ENCODE results near the gene AK6. TPM values are rescaled to one million over a fixed set of nuclear protein-coding genes. Genes with fewer than 3 reads are reported as not detected.

The AK6 gene
- total RNA-seq, 1 experiment from 2014 or later, result 40.8 TPM

DNA sequence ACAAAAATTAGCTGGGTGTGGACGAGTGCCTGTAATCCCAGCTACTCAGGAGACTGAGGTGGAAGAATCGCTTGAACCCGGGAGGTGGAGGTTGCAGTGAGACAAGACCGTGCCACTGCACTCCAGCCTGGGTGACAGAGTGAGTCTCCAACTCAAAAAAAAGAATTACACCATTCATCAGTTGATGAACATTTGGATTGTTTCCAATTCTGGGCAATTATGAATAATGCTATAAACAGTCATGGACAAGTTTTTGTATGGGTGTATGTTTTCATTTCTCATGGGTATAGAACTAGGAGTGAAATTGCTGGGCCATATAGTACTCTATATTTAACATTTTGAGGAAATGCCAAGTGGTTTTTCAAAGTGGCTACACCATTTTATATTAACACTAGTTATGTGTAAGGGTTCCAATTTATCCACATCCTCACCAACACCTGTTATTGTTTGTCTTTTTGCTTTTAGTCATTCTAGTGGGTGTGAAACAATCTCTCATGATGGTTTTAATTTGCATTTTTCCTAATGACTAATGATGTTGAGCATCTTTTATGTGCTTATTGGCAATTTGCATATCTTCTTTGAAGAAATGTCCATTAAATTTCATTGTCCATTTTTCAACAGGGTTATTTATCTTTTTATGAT, 27.7 kb downstream of the AK6 start:
- H2BK120ac ChIP-seq (ENCODE audit: low read depth, low read length, poor library complexity, severe bottlenecking), result no peak overlapping the region
- H3K4ac ChIP-seq (ENCODE audit: low read depth, low read length), result no peak overlapping the region
- TF ChIP-seq, protein P1, sequence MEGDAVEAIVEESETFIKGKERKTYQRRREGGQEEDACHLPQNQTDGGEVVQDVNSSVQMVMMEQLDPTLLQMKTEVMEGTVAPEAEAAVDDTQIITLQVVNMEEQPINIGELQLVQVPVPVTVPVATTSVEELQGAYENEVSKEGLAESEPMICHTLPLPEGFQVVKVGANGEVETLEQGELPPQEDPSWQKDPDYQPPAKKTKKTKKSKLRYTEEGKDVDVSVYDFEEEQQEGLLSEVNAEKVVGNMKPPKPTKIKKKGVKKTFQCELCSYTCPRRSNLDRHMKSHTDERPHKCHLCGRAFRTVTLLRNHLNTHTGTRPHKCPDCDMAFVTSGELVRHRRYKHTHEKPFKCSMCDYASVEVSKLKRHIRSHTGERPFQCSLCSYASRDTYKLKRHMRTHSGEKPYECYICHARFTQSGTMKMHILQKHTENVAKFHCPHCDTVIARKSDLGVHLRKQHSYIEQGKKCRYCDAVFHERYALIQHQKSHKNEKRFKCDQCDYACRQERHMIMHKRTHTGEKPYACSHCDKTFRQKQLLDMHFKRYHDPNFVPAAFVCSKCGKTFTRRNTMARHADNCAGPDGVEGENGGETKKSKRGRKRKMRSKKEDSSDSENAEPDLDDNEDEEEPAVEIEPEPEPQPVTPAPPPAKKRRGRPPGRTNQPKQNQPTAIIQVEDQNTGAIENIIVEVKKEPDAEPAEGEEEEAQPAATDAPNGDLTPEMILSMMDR (conservative IDR thresholded peaks at IDR 0.05), result no peak
- no peaks in the 10 kb centered on the region for H3K9me3 ChIP-seq (ENCODE audit: control insufficient read depth, low read depth, low read length)
- no CpG with 5 or more reads among the region's 4 CpGs for WGBS (ENCODE audit: extremely low coverage, insufficient read length, low lambda C conversion rate)
- H3K9me3 Mint-ChIP-seq, result no peaks in the 10 kb centered on the region
- H3K36me3 Mint-ChIP-seq (ENCODE audit: insufficient read depth in 1 of 3, low read depth in 3 of 3), result no peaks in the 10 kb centered on the region
- H3K14ac ChIP-seq (ENCODE audit: insufficient read depth, low read length), result no peak overlapping the region
- no peak for DNase-seq
- H3K23me2 ChIP-seq (ENCODE audit: insufficient read length, low read depth, low read length, poor library complexity, severe bottlenecking), result no peaks in the 10 kb centered on the region
- H3K27me3 ChIP-seq (ENCODE audit: insufficient read depth, low read length), result no peaks in the 10 kb centered on the region
- H2AFZ ChIP-seq (ENCODE audit: low read length), result no peak overlapping the region
- no peaks in the 10 kb centered on the region for H3K79me1 ChIP-seq (ENCODE audit: insufficient read depth, low read depth, low read length, poor library complexity, severe bottlenecking)
- no peak overlapping the region for H3K18ac ChIP-seq (ENCODE audit: insufficient read length, low read depth, low read length)
- H3T11ph ChIP-seq (ENCODE audit: low read length), result no peak overlapping the region
- no peak overlapping the region for H3K23ac ChIP-seq (ENCODE audit: insufficient read length, low read depth, low read length)
- H4K20me1 ChIP-seq (ENCODE audit: control insufficient read depth, insufficient read depth, insufficient read length), result no peaks in the 10 kb centered on the region
- no peaks in the 10 kb centered on the region for H3K4me1 ChIP-seq (ENCODE audit: insufficient read depth, low read length)
- no peaks in the 10 kb centered on the region for H3K4me1 Mint-ChIP-seq
- H2BK12ac ChIP-seq (ENCODE audit: insufficient read length, low read depth, low read length), result no peak overlapping the region
- H2BK15ac ChIP-seq (ENCODE audit: low read depth, low read length), result no peak overlapping the region
- no peak overlapping the region for H3K27ac Mint-ChIP-seq
- H4K5ac ChIP-seq (ENCODE audit: insufficient read length, low read depth, low read length), result no peak overlapping the region
- H4K8ac ChIP-seq (replicated peaks; ENCODE audit: insufficient read length, low read depth, low read length), result no peak overlapping the region
- H3K27ac ChIP-seq (ENCODE audit: insufficient read length, low read depth, low read length), result no peak overlapping the region
- H3K27me3 Mint-ChIP-seq (ENCODE audit: low read depth), result no peaks in the 10 kb centered on the region
- H3K9ac ChIP-seq (ENCODE audit: extremely low read depth, insufficient read length, low read length), result no peak overlapping the region
- no peak overlapping the region for H2AK5ac ChIP-seq (ENCODE audit: insufficient read length, low read length)
- no peak overlapping the region for H4K91ac ChIP-seq (ENCODE audit: insufficient read length, low read depth, low read length)
- no peak overlapping the region for H2BK20ac ChIP-seq (ENCODE audit: low read depth, low read length, poor library complexity, severe bottlenecking)
- H3K79me2 ChIP-seq (ENCODE audit: insufficient read depth, low read length), result no peaks in the 10 kb centered on the region
- no peak overlapping the region for H3K4me3 Mint-ChIP-seq
- H3K56ac ChIP-seq (ENCODE audit: insufficient read length, low read depth, low read length), result no peak overlapping the region
- H2BK5ac ChIP-seq (ENCODE audit: insufficient read length, low read length), result no peak overlapping the region
- H3K4me2 ChIP-seq (ENCODE audit: insufficient read depth, insufficient read length, low read length), result no peak overlapping the region
